Esophagus squamous epithelium (tissue), 5 donors: ENCODE results near the gene SLC35F2. TPM values are rescaled to one million over a fixed set of nuclear protein-coding genes. Genes with fewer than 3 reads are reported as not detected.
"Not testable (repeated sequence)": the region's sequence is repeated elsewhere in the genome, so short reads cannot be mapped to it uniquely, and the experiment has no call there.

ENCODE experiments used
- DNase-seq: peaks from one replicate; lab custom pipeline; 2025; lab: John Stamatoyannopoulos, UW
- H3K27ac ChIP-seq, 4 donors: fragments of 200-600 bp; sonication (generic); one replicate each; pipeline ENCODE4 v1.5.1; 2016 to 2019; ENCODE audit warnings: mild to moderate bottlenecking in 1 of 4
- H3K27me3 ChIP-seq, 4 donors: fragments of 200-600 bp; sonication (generic); 1 replicate in 3 of 4; 2 replicates in 1 of 4; pipeline versions ENCODE4 v1.5.1 to v1.6.0; 2017 to 2021; ENCODE audit warnings: antibody characterized with exemption in 1 of 4
- H3K36me3 ChIP-seq, 3 donors: fragments of 200-600 bp; sonication (generic); one replicate each; pipeline ENCODE4 v1.5.1; 2016 to 2019
- H3K4me1 ChIP-seq, 3 donors: fragments of 200-600 bp; sonication (generic); one replicate each; pipeline ENCODE4 v1.5.1; 2017 to 2019
- H3K4me3 ChIP-seq, 4 donors: fragments of 200-600 bp; sonication (generic); 1 replicate in 3 of 4; 2 replicates in 1 of 4; pipeline ENCODE4 v1.5.1; 2016 to 2019; ENCODE audit warnings: mild to moderate bottlenecking in 2 of 4, moderate library complexity in 1 of 4
- H3K9me3 ChIP-seq, 3 donors: fragments of 200-600 bp; sonication (generic); one replicate each; pipeline ENCODE4 v1.5.1; 2016 to 2019
- POLR2A ChIP-seq, 4 donors: fragments of 450-650 bp; IDR thresholded peaks; one replicate each; pipeline ENCODE4 v1.6.1; 2017; ENCODE audit warnings: antibody characterized with exemption in 4 of 4, mild to moderate bottlenecking in 4 of 4, moderate library complexity in 3 of 4
- WGBS, 2 donors: methylation state at CpG; one replicate each; pipeline ENCODE4 v1.1.5; 2018; 5-methylcytosine and 5-hydroxymethylcytosine counted together
- intact Hi-C: fragments of 100-400 bp; cut with DNase I; formaldehyde crosslinking; loops from one replicate; pipeline ENCODE4 v1.15.0; 2022
- total RNA-seq, 4 donors: library from RNA; depleted of rRNA; stranded (reverse); fragments of >200 nt; gene quantifications; one replicate each; pipeline ENCODE4 v1.1.0, GENCODE V29; 2016
- TF ChIP-seq, protein P1 (sequence below), 6 experiments: fragments of 450-650 bp in 4 of 6; fragments of 200-600 bp in 2 of 6; sonication (generic) in 2 of 6; IDR thresholded peaks; one replicate each; pipeline ENCODE4 v1.5.1; 2016 to 2019; ENCODE audit warnings: antibody characterized with exemption in 6 of 6, mild to moderate bottlenecking in 4 of 6, moderate library complexity in 4 of 6
- donor health status: DM: yes; HTN: yes; CAD: no.

The SLC35F2 gene
- total RNA-seq, 4 donors from 2014 or later = 12.6 to 24.0 (median 17.2) TPM

DNA sequence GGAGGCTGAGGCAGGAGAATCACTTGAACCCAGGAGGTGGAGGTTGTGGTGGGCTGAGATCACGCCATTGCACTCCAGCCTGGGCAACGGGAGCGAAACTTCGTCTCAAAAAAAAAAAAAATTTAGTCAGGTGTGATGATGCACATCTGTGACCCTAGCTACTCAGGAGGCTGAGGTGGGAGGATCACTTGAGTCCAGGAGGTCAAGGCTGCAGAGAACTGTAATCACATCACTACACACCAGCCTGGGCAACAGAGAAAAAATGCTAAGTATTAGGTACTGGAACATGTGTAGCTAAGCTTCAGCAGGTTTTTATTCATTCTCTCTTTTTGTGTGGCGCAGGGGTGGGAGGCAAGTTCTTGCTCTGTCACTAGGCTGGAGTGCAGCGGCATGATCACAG, 82.5 kb downstream of the SLC35F2 start:
- 90 to 99% methylated on average over 4 to 6 of the region's 6 CpGs for WGBS, 2 donors
- H3K27me3 ChIP-seq = no peaks in the 10 kb centered on the region
- no peaks in the 10 kb centered on the region for H3K4me1 ChIP-seq
- H3K36me3 ChIP-seq = no peaks in the 10 kb centered on the region
- no peaks in the 10 kb centered on the region for H3K9me3 ChIP-seq
- no peak for TF ChIP-seq POLR2A (IDR thresholded peaks at IDR 0.05)
- TF ChIP-seq, protein P1, sequence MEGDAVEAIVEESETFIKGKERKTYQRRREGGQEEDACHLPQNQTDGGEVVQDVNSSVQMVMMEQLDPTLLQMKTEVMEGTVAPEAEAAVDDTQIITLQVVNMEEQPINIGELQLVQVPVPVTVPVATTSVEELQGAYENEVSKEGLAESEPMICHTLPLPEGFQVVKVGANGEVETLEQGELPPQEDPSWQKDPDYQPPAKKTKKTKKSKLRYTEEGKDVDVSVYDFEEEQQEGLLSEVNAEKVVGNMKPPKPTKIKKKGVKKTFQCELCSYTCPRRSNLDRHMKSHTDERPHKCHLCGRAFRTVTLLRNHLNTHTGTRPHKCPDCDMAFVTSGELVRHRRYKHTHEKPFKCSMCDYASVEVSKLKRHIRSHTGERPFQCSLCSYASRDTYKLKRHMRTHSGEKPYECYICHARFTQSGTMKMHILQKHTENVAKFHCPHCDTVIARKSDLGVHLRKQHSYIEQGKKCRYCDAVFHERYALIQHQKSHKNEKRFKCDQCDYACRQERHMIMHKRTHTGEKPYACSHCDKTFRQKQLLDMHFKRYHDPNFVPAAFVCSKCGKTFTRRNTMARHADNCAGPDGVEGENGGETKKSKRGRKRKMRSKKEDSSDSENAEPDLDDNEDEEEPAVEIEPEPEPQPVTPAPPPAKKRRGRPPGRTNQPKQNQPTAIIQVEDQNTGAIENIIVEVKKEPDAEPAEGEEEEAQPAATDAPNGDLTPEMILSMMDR (IDR thresholded peaks at IDR 0.05) = no peak
- H3K27ac ChIP-seq = no peak overlapping the region
- no peak overlapping the region for H3K4me3 ChIP-seq
- intact Hi-C loops = no loop called here
- DNase-seq = no peak

DNA sequence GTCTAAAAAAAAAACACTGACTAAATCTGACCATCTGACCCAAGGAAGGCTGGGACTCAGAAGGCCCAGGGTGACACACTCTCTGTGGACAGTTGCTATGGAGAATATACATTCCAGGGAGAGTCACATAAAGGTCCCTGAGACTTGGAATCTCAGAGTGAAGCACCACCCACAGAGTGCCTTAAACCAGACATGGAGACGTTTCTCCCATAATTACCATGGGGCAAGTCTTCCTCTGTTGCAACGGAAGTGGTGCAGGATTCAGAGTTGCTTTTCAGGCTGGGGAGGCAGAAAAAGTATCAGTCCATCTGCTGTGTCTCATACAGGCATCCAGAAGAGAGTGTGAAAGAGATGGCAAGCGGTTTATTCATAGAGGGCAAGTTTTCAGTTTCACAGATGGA, 88.0 kb downstream of the SLC35F2 start:
- H3K4me1 ChIP-seq = no peaks in the 10 kb centered on the region
- TF ChIP-seq, protein P1 (IDR thresholded peaks at IDR 0.05) = no peak
- TF ChIP-seq POLR2A (IDR thresholded peaks at IDR 0.05) = no peak
- no peaks in the 10 kb centered on the region for H3K27me3 ChIP-seq
- H3K27ac ChIP-seq = no peak overlapping the region
- 43 to 45% methylated on average over 3 of the region's 3 CpGs for WGBS, 2 donors
- no peaks in the 10 kb centered on the region for H3K36me3 ChIP-seq
- DNase-seq = no peak
- intact Hi-C loops = no loop called here
- H3K4me3 ChIP-seq = no peak overlapping the region
- no peaks in the 10 kb centered on the region for H3K9me3 ChIP-seq

DNA sequence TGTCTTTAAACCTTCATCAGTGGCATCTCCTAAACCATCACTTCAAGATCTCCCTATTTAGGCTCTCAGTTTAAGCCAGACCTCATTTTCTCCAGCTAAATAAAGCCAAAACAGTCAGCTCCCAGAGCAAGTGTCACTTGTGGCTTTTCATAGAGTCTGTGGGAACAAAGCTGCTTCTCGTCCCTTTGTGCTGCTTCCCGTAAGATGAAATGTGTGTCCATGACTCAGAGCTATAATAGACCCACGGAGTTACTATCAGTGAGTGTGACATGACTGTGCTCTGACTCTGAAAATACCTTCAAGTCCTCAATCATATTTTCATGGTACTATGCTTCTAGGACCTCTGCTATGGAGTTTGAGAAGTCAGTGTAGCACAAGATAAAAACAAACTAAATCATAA, 89.4 kb downstream of the SLC35F2 start:
- WGBS, 2 donors = 36 to 45% methylated on average over 3 of the region's 3 CpGs
- DNase-seq = no peak

GRCh38 chr11:107758719-107759355, 99.8 kb downstream of the SLC35F2 start:
- H3K36me3 ChIP-seq, H3K4me1 ChIP-seq, H3K9me3 ChIP-seq, H3K4me3 ChIP-seq, H3K27me3 ChIP-seq, DNase-seq, H3K27ac ChIP-seq, intact Hi-C loops: not testable (repeated sequence)
- WGBS, 2 donors = 75% methylated on average over 2 of the region's 7 CpGs; no CpG with 5 or more reads in 1 of the 2 donors

More for the DNA sequence above, 89.4 kb downstream of the SLC35F2 start:
- no peak overlapping the region for H3K27ac ChIP-seq
- no peaks in the 10 kb centered on the region for H3K27me3 ChIP-seq
- no peak overlapping the region for H3K4me3 ChIP-seq
- H3K36me3 ChIP-seq = no peaks in the 10 kb centered on the region
- intact Hi-C loops = no loop called here
- TF ChIP-seq, protein P1 (IDR thresholded peaks at IDR 0.05) = no peak
- no peak for TF ChIP-seq POLR2A (IDR thresholded peaks at IDR 0.05)
- H3K9me3 ChIP-seq = no peaks in the 10 kb centered on the region
- H3K4me1 ChIP-seq = no peaks in the 10 kb centered on the region

- H3K9me3 ChIP-seq = no peaks in the 10 kb centered on the region
- H3K36me3 ChIP-seq = no peaks in the 10 kb centered on the region
- intact Hi-C loops = no loop called here
- DNase-seq = no peak
- H3K27ac ChIP-seq = no peak overlapping the region
- WGBS, 2 donors = 75% methylated on average over 1 of the region's 1 CpG; no CpG with 5 or more reads in 1 of the 2 donors
- no peaks in the 10 kb centered on the region for H3K4me1 ChIP-seq
- H3K4me3 ChIP-seq = no peak overlapping the region
- TF ChIP-seq POLR2A (IDR thresholded peaks at IDR 0.05) = no peak
- TF ChIP-seq, protein P1 (IDR thresholded peaks at IDR 0.05) = no peak
- no peaks in the 10 kb centered on the region for H3K27me3 ChIP-seq
These were observed 100.9 kb downstream of the SLC35F2 start for GRCh38 chr11:107757661-107758060.
